ENCODE data around the gene LY9.

DNA sequence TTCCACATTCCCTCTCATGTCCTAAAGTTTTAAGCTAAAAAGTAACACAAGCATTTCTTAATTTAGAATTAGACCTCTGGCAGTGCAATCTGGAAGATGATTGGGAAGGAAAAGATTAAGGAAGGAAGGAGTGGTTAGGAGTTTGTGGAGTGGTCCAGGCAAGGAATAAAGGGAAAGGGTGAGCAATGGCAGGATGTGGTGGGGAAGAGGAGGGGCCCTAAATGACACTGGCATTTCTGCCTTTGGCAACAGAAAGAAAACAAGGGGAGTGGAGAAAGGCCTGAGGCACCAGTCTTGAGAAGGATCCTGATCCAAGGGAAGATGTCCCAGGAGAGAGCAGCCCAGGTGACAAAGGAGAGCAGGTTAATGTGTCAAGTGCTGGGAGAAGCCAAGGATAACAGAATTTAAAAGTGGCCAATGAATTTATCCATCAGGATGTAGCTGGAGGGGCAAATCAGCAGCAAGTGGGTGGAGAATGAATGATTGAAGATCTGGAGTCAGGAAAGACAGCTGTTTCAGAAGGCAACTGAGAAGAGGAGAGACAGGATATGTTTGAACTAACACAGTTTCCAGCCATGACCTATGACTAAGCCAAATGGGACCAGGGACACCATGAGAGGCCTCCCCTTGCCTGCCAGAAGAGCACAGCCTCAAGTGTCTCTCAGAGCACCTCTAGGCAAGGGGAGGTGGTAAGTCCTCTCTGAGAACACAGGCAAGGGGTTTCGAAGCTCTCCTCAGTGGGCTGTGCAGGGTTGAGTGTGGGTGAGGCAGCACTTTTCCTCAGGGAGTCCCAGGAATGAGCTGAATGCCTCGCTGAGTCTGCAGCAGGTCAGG, 20.9 kb upstream of the LY9 start:
- TF ChIP-seq POLR2A (IDR thresholded peaks at IDR 0.05; ENCODE audit: low read depth, low read length): no peak
- TF ChIP-seq POLR2AphosphoS5 (IDR thresholded peaks at IDR 0.05; ENCODE audit: low read depth, low read length): no peak

Measured in GM12892 (cell line).